Transverse colon (tissue), 4 donors: ENCODE results near the gene TJAP1. TPM values are rescaled to one million over a fixed set of nuclear protein-coding genes. Genes with fewer than 3 reads are reported as not detected.
"Not testable (repeated sequence)": the region's sequence is repeated elsewhere in the genome, so short reads cannot be mapped to it uniquely, and the experiment has no call there.

Experiments
- DNase-seq: peaks from one replicate; pipeline ENCODE4 v3.0.0-alpha.2; 2019
- H3K27ac ChIP-seq, 4 donors: fragments of 200-600 bp; sonication (generic); 2 replicates each; pipeline ENCODE4 v1.5.1; 2016 to 2018; ENCODE audit warnings: inconsistent platforms in 4 of 4
- H3K27me3 ChIP-seq: fragments of 200-600 bp; sonication (generic); 2 replicates; pipeline ENCODE4 v1.5.1; 2017; ENCODE audit warnings: inconsistent platforms
- H3K36me3 ChIP-seq, 4 donors: fragments of 200-600 bp; sonication (generic); 2 replicates each; pipeline ENCODE4 v1.5.1; 2017 to 2019; ENCODE audit warnings: inconsistent platforms in 4 of 4
- H3K4me1 ChIP-seq, 4 donors: fragments of 200-600 bp; sonication (generic); 2 replicates each; pipeline ENCODE4 v1.5.1; 2017 to 2020; ENCODE audit warnings: inconsistent platforms in 4 of 4
- H3K4me3 ChIP-seq, 4 donors: fragments of 200-600 bp; sonication (generic); 1 replicate in 1 of 4; 2 replicates in 3 of 4; pipeline versions ENCODE4 v1.5.1 to v1.6.1; 2017 to 2019; ENCODE audit warnings: inconsistent platforms in 4 of 4
- H3K9me3 ChIP-seq, 2 donors: fragments of 200-600 bp; sonication (generic); 2 replicates each; pipeline ENCODE4 v1.5.1; 2017 to 2019; ENCODE audit warnings: inconsistent platforms in 2 of 2
- EP300 ChIP-seq: sonication (generic); formaldehyde crosslinking; IDR thresholded peaks from one replicate; pipeline ENCODE4 v1.6.1; 2017; ENCODE audit warnings: antibody characterized with exemption, low read depth
- POLR2A ChIP-seq: fragments of 450-650 bp; IDR thresholded peaks from one replicate; pipeline ENCODE4 v1.6.1; 2016; ENCODE audit warnings: antibody characterized with exemption, mild to moderate bottlenecking, moderate library complexity
- POLR2AphosphoS5 ChIP-seq, 3 donors: sonication (generic); formaldehyde crosslinking; IDR thresholded peaks; one replicate each; pipeline ENCODE4 v1.6.1; 2016; ENCODE audit warnings: antibody characterized with exemption in 3 of 3
- WGBS, 2 donors: methylation state at CpG; one replicate each; pipeline ENCODE4 v1.1.5; 2018; ENCODE audit warnings: low coverage in 1 of 2; 5-methylcytosine and 5-hydroxymethylcytosine counted together
- in situ Hi-C, 4 donors: fragments of 200-750 bp; cut with MboI; loops; one replicate each; pipeline versions ENCODE4 v1.15.0 to v1.15.1; 2017; ENCODE audit warnings: low sequenced_read_pairs in 3 of 4, low pct_ligation_motif_present in 1 of 4, low pct_unique_long_range_greater_than_20kb in 1 of 4
- intact Hi-C: fragments of 100-400 bp; cut with DNase I; formaldehyde crosslinking; loops from one replicate; pipeline ENCODE4 v1.15.1; 2023; ENCODE audit warnings: low total_unique reads
- total RNA-seq, 4 donors: library from RNA; depleted of rRNA; stranded (reverse); fragments of >200 nt; gene quantifications; one replicate each; pipeline ENCODE4 v1.1.0, GENCODE V29; 2016
- TF ChIP-seq, protein P1 (sequence below), 5 experiments: fragments of 200-600 bp in 3 of 5; fragments of 450-650 bp in 2 of 5; sonication (generic) in 3 of 5; IDR thresholded peaks; 1 replicate in 2 of 5; 2 replicates in 3 of 5; pipeline ENCODE4 v1.5.1; 2016 to 2017; ENCODE audit warnings: antibody characterized with exemption in 5 of 5, inconsistent platforms in 3 of 5, mild to moderate bottlenecking in 2 of 5, moderate library complexity in 1 of 5

TJAP1 gene
- total RNA-seq, 4 donors from 2014 or later = 10.9 to 22.4 (median 17.9) TPM

DNA sequence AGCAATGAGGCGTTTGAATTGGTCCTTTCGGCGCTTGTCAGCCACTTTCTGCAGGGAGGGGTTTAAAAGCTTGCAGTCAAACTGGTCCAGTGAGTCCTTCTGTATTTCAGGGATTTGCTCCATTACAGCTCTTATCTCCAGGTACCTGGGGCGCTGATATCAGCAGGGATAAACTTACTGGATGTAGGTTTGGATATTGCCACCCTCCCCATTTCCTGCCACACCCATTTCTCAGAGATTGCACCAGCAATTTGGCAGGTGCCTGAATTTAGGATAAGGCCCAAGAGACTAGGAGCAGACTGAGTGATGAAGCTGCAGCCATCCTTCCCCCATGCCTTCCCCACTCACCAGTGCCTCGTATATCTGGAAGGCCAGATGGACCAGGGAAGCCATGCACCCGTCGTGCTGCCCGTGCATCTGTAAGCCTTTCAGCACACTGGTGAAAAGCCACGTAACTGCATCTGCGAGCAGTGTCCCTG is 47.2 kb downstream of the TJAP1 start:
- no peak overlapping the region for H3K27ac ChIP-seq
- in situ Hi-C loops (no loop called here), intact Hi-C loops (no loop called here)
- H3K4me3 ChIP-seq = no peak overlapping the region
- H3K4me1 ChIP-seq = no peaks in the 10 kb centered on the region
- no peak for DNase-seq
- no peaks in the 10 kb centered on the region for H3K27me3 ChIP-seq
- WGBS, 2 donors = 59 to 79% methylated on average over 4 to 10 of the region's 10 CpGs
- TF ChIP-seq, protein P1, sequence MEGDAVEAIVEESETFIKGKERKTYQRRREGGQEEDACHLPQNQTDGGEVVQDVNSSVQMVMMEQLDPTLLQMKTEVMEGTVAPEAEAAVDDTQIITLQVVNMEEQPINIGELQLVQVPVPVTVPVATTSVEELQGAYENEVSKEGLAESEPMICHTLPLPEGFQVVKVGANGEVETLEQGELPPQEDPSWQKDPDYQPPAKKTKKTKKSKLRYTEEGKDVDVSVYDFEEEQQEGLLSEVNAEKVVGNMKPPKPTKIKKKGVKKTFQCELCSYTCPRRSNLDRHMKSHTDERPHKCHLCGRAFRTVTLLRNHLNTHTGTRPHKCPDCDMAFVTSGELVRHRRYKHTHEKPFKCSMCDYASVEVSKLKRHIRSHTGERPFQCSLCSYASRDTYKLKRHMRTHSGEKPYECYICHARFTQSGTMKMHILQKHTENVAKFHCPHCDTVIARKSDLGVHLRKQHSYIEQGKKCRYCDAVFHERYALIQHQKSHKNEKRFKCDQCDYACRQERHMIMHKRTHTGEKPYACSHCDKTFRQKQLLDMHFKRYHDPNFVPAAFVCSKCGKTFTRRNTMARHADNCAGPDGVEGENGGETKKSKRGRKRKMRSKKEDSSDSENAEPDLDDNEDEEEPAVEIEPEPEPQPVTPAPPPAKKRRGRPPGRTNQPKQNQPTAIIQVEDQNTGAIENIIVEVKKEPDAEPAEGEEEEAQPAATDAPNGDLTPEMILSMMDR (IDR thresholded peaks at IDR 0.05) = no peak
- TF ChIP-seq POLR2AphosphoS5 (IDR thresholded peaks at IDR 0.05) (no peak), EP300 (no peak), POLR2A (no peak)
- H3K36me3 ChIP-seq = peaks cover 0 to 63% (median 25%) of the 10 kb centered on the region in 4 donors
- H3K9me3 ChIP-seq = no peaks in the 10 kb centered on the region

DNA sequence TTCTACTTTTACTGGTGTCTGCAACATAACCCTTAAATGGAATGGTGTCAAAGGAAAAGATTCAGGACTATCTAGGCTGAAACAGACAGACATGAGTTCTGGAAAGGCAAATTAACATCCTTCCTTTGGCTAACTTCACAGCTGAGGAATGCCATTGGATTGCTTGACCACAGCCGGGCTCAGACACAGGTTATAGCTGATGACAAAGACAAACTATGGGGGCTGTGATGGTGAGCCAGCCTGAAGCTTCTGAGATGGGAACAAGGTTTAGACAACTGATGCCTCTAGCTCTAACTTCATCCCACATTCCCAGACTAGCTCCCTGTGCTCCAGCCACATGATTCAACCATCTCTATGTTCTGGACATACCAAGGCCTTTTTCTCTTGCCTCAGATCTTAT is 54.8 kb downstream of the TJAP1 start:
- Histone ChIP-seq H3K4me1 (no peaks in the 10 kb centered on the region), H3K27me3 (no peaks in the 10 kb centered on the region), H3K27ac (no peak overlapping the region), H3K4me3 (no peak overlapping the region), H3K36me3 (peaks cover 0 to 35% (median 12%) of the 10 kb centered on the region in 4 donors), H3K9me3 (no peaks in the 10 kb centered on the region)
- DNase-seq = no peak
- TF ChIP-seq, protein P1 (IDR thresholded peaks at IDR 0.05) = no peak
- TF ChIP-seq POLR2AphosphoS5 (IDR thresholded peaks at IDR 0.05) = no peak
- in situ Hi-C loops (no loop called here), intact Hi-C loops (no loop called here)
- 94% methylated on average over 1 of the region's 1 CpG; no CpG with 5 or more reads in 1 of the 2 donors for WGBS, 2 donors

DNA sequence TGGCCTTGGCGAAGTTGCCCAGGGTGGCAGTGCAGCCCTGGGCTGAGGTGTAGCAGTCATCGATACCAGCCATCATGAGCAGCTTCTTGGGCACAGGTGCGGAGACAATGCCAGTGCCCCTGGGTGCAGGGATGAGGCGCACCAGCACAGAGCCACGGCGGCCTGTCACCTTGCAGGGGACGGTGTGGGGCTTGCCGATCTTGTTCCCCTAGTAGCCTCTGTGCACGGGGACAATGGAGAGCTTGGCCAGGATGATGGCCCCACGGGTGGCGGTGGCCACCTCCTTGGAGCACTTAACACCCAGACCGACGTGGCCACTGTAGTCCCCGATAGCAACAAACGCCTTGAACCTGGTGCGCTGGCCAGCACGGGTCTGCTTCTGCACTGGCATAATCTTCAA is 61.6 kb downstream of the TJAP1 start:
- H3K4me1 ChIP-seq, H3K27me3 ChIP-seq, H3K9me3 ChIP-seq, DNase-seq, H3K4me3 ChIP-seq, in situ Hi-C loops, H3K27ac ChIP-seq, intact Hi-C loops: not testable (repeated sequence)
- WGBS, 2 donors = 96 to 100% methylated on average over 7 to 13 of the region's 17 CpGs
- H3K36me3 ChIP-seq = peaks cover 0 to 23% (median 5%) of the 10 kb centered on the region in 4 donors

DNA sequence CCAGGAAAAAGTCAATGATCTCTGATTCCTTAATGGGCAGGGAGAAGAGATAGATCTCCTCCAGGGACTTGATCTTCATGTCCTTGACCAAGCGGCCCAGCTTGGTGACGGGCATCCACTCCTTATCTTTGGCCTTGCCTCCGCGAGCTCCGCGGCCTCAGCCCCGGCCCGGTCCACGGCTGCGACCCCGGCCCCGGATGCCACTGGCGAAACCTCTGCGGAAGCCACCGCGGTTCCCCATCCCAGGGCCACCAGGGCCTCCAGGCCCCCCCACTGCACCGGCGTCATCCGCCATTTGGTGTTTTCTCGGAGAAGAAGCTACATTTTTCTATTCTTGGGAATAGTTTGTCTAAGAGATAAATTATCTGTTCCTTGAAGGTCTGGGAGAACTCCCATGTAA is 62.0 kb downstream of the TJAP1 start:
- H3K27ac ChIP-seq, DNase-seq, H3K27me3 ChIP-seq, H3K4me3 ChIP-seq, in situ Hi-C loops, intact Hi-C loops, H3K9me3 ChIP-seq, H3K4me1 ChIP-seq: not testable (repeated sequence)
- 98 to 100% methylated on average over 7 to 20 of the region's 20 CpGs for WGBS, 2 donors
- peaks cover 0 to 27% (median 7%) of the 10 kb centered on the region in 4 donors for H3K36me3 ChIP-seq

DNA sequence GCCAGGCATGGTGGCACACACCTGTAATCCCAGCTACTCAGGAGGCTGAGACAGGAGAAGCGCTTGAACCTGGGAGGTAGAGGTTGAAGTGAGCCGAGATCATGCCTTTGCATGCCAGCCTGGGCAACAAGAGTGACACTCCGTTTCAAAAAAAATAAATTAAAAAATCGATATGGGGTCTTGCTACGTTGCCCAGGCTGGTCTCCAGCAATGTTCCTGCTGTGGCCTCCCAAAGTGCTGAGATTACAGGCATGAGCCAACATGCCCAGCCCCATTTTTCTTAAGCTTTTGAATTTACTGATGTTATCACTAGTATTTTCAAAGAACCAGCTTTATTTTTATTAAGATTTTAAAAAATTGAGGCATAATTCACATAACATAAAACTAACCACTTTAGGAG is 63.1 kb downstream of the TJAP1 start:
- TF ChIP-seq, protein P1 (IDR thresholded peaks at IDR 0.05) = no peak
- TF ChIP-seq POLR2AphosphoS5 (IDR thresholded peaks at IDR 0.05) = no peak
- no peak for TF ChIP-seq POLR2A
- TF ChIP-seq EP300 = no peak
- no peaks in the 10 kb centered on the region for H3K9me3 ChIP-seq
- WGBS, 2 donors = 94 to 100% methylated on average over 5 of the region's 5 CpGs
- H3K36me3 ChIP-seq = peaks cover 0 to 31% (median 8%) of the 10 kb centered on the region in 4 donors
- in situ Hi-C loops = no loop called here
- H3K27ac ChIP-seq = no peak overlapping the region
- intact Hi-C loops = no loop called here
- H3K4me3 ChIP-seq = no peak overlapping the region
- no peaks in the 10 kb centered on the region for H3K27me3 ChIP-seq
- DNase-seq = no peak
- H3K4me1 ChIP-seq = no peaks in the 10 kb centered on the region
